Measurements from ENCODE around the gene STAT6.
"Not testable (repeated sequence)": the region's sequence is repeated elsewhere in the genome, so short reads cannot be mapped to it uniquely, and the experiment has no call there.

STAT6 gene

GRCh38 chr12:57087691-57088353 lies 23.3 kb downstream of the STAT6 start:
- DNase-seq (ENCODE audit: low read depth) = peak; percentile 97

DNA sequence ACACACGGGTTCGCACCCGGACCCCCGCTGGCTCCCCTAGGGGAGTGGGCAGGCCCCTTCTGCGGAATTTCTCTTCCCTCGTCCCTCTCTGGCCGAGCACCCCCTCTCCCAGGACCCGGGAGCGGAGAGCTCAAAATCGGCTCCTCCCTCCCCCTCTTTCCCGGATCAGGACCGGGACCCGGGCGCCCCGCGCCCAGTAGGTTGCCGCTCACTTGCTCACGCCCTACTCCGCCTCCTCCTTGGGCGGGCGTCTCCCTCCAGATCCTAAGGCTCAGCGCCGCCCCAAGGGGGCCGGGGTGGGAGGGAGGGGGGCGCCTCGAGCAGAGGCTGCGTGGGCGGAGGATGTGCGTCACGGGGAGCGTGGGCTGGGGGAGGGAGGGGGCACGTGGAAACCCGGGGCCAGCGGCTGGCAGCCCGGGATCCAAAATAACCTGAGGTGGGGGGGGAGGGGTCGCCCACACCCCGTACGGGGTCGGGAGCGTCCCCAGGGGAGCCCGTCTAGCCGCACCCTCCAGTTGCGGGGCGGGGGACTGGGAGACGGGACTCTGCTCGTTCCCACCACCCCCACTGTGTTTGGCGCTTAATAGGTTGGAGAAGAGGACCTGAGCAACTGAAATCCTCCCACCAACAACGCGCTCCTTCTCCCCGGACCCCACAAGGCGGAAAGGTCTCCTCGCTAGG lies 24.0 kb downstream of the STAT6 start:
- DNase-seq (ENCODE audit: low read depth) = peak; percentile 89

DNA sequence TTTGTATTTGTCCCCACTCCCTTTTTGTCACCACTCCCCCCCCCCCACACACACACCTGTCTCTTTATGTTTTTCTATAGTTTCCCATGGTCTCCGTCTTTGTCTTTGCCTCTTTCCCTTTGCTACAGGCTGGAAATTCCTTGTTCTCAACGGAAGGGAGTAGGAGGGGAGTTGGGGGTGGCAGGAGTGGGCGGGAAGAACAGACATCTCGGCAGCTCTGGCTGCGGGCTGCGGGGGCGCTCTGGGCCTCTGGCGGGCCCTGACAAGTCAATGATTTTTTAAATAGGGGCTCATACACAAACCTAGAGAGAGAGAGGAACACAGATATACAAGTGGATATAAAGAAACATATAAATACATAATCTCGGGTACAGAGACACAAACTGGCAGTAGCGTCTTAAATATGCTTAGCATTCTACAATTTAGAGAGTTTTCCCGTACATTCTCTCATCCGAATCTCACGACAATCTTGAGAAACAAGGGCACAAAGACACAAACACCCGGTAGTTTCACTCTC lies 24.6 kb downstream of the STAT6 start:
- peak; percentile 73 for DNase-seq (ENCODE audit: low read depth)

GRCh38 chr12:57085999-57086492 lies 25.1 kb downstream of the STAT6 start:
- peak; percentile 83 for DNase-seq (ENCODE audit: low read depth)

- DNase-seq (ENCODE audit: low read depth) = no peak
Observed at GRCh38 chr12:57080855-57081254, 30.3 kb downstream of the STAT6 start.

DNA sequence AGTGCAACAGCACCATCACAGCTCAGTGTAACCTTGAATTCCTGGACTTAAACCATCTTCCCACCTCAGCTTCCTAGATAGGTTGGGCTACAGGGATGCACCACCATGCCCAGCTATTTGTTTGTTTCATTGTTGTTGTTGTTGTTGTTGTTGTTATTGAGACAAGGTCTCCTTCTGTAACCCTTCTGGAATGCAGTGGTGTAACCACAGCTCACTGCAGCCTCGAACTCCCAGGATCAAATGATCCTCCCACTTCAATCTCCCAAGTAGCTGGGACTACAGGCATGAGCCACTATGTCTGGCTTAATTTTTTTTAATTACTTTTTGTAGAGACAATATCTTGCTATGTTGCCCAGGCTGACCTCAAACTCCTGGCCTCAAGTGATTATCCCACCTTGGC lies 31.3 kb downstream of the STAT6 start:
- no peak for DNase-seq (ENCODE audit: low read depth)

DNA sequence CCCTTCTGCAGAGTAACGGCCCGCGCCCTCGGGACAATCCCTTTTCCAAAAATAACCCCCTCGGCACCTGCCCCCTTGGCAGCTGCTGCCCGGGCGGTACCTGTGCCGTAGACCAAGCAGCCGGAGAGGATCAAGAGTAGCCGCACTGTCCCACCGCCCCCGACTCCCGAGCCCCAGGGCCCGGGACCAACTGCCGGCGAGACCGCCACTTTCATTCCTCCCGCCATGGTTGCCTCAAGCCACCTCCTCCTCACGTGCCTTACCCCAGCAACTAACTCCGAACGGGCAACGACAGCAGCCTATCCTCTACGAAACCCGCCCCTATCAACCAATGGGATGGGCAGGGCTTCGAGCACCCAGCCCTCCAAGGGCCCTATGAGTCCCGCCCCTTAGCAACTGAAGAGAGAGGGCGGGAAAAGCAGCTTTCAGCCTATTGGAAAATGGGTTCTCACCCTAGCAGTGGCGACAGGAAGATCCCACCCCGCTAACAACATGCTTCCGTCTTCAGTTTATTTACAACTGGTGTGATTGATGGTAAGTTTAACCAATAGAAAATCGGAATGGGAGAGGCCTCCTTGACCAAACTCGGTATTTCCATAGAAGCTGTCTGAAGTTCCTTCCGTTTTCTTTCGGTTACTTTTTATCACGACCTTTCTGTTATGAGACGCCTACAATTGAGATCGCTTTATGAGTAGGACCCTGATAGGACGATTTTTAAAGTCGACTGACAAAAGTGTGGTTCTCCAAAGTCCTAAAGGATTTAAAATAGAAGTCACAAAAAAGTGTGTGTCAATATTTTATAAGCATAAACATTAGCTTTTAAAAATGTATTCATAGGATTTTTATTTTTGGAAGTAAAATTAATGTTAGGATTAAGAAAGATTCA lies 32.4 kb downstream of the STAT6 start, which contains the start of gene NEMP1:
TSS of gene NEMP1 (minus strand) at position 273 of the 886 bp plus-strand sequence. CDS start at position 227, 46 bp downstream.
- DNase-seq (ENCODE audit: low read depth) = peak; percentile 100

- not testable (repeated sequence) for DNase-seq (ENCODE audit: low read depth)
Observed at GRCh38 chr12:57073566-57074450, 37.4 kb downstream of the STAT6 start.

GRCh38 chr12:57072661-57073060 lies 38.5 kb downstream of the STAT6 start:
- no peak for DNase-seq (ENCODE audit: low read depth)

DNA sequence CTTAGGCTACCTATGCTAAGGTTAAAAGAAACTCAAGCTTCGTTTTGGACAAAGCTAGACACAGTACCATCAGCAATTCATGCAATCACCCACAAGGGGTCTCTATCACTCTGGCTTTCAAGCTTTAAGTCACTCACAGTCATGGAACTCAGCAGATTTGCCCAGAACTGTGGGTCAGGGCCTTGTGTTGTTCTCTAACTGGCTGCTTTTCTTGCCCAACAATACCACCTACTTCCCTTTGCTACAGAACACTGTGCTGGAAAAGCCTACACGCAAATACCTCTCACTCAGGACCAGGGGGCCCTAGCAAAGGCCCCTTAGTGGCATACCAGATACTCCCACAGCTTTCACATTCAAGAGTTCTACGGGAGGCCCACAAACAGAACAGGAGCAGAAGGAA lies 41.6 kb downstream of the STAT6 start:
- DNase-seq (ENCODE audit: low read depth) = peak; percentile 89

- no peak for DNase-seq (ENCODE audit: low read depth)
Observed at GRCh38 chr12:57066245-57066644, 44.9 kb downstream of the STAT6 start.

DNA sequence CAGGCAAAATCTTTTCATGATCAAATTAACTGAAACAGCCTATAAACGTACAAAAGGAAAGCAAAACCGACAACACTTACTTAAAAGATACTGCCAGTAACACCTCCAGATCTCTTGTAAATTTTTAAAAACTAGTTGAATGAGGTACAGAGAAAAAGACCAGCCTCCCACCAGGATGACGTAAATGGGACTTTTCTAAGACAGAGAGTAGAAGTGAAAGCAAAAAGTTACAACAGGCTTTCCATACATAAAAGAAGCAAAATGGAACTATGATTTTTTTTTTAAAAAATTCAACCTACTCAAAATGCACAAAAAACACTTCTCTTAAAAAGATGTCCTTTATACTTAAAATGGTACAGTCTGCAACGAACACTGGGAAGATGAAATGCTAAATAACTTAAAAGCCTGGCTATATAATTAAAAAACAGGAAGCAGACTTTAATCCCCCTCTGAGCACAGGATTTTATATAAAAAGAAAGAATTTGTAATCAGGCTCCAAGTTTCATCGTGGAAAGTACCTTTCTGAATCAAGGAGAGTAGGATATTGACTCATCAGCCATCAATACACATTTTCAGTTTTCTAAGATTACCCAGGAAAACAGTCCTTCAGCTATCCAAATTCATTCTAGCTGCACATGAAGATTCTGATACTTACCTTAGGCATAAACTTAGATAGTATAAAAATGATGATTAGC lies 47.0 kb downstream of the STAT6 start:
- DNase-seq (ENCODE audit: low read depth) = no peak

DNA sequence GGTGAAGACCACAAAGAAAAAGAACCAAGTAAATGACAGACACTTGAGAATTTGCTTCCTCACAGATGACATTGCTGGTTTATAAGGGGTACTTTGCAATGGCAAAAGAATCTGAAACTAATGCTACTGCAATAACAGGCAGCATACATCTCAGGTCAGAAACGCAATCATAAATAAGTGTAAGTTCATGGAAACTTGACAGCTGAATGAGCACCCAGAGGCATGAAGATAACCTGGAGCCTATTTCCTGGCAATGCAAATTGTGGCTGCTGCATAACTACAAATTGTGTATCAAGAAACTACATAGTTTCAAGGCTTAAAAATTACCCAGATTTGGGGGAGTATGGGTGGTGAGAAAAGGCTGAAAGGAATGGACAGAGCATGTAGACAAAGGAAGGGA lies 52.7 kb downstream of the STAT6 start:
- no peak for DNase-seq (ENCODE audit: low read depth)

DNA sequence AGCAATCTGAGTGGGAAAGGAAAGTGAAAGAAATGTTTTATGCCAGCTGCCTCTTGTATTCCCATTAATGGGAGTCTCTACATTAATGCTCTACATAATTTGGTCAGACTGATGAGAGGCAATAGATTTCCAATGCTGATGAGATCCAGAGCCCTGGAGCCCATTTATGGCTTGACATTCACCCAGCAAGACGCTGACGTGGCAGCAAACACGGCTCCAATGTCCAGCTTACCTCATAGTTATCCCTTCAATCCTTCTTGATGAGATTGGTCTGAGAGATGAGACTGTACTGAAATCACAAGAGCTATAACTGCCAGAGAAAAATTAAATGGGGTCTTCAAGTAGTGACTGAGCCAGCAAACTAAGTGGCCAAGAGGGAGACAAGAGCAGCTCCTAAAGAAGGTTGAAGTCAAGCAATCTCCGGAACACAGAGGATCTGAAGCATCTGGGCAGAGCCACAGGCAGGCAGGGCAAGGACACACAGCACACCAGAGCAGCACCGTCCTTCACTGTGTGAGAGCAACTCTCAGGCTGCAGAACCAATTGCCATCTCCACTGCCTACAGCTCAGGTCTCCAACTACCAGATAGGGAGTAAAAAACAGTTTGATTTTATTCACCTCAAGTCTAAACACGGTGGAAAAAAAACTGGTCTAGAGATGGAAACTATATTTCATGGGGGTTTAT lies 54.0 kb downstream of the STAT6 start:
- no peak for DNase-seq (ENCODE audit: low read depth)

GRCh38 chr12:57055824-57056223 lies 55.3 kb downstream of the STAT6 start:
- DNase-seq (ENCODE audit: low read depth) = no peak

- not testable (repeated sequence) for DNase-seq (ENCODE audit: low read depth)
Observed at GRCh38 chr12:57053901-57054300, 57.3 kb downstream of the STAT6 start.

DNA sequence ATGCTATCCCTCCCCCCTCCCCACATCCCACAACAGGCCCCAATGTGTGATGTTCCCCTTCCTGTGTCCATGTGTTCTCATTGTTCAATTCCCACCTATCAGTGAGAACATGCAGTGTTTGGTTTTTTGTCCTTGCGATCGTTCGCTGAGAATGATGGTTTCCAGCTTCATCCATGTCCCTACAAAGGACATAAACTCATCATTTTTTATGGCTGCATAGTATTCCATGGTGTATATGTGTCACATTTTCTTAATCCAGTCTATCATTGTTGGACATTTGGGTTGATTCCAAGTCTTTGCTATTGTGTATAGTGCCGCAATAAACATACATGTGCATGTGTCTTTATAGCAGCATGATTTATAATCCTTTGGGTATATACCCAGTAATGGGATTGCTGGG lies 58.0 kb downstream of the STAT6 start:
- DNase-seq (ENCODE audit: low read depth) = not testable (repeated sequence)

- no peak for DNase-seq (ENCODE audit: low read depth)
Observed at GRCh38 chr12:57051011-57051410, 60.2 kb downstream of the STAT6 start.

DNA sequence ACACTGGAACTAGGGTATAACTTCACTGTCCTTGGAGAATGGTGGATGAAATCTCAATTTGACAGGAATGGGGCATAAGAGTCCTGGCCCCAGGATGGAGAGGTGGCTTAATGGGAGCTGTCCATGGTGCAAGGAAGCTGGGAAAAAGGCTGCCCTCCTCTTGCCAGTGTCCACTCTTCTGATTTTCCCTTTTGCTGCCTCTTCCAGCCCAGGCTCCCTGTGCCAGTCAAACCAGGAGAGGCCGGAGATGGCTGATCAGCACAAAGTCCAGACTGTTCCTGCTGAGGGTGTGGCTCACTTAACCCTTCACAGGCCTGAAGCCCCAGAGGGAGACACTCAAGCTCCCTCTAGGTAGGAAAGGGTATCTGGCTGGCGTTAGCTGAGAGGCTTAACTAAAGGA lies 61.3 kb downstream of the STAT6 start, which contains the start of gene MYO1A:
TSS of gene MYO1A (minus strand) at position 240 of the 400 bp plus-strand sequence. CDS start 1,806 bp downstream, outside the sequence.
- DNase-seq (ENCODE audit: low read depth) = no peak

DNA sequence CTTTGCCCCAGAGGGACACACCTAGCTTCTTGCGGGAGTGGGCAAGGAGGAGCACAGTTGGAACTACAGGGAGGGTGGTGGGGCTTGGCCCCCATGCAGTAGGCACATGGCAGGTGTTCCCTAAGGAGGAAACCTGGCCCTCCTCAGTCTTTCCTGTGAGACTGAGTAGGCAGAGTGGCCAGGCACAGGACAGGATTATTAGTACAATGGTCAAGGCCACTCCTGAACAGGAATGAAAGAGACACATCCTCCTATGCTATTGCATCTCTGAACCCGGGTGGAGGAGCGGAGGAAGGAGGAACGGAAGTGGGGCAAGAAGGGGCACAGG lies 62.1 kb downstream of the STAT6 start:
- no peak for DNase-seq (ENCODE audit: low read depth)
